Prostate gland (tissue), 2 donors: ENCODE results near the gene ABTB2. TPM values are rescaled to one million over a fixed set of nuclear protein-coding genes. Genes with fewer than 3 reads are reported as not detected.

Experiments used
- DNase-seq: peaks from one replicate; pipeline ENCODE4 v3.0.0-alpha.2; 2019; ENCODE audit warnings: low spot score
- H3K27ac ChIP-seq, 2 donors: fragments of 200-600 bp; sonication (generic); 2 replicates each; pipeline ENCODE4 v1.5.1; 2017 to 2019
- H3K27me3 ChIP-seq: fragments of 200-600 bp; sonication (generic); replicated peaks from 2 replicates; pipeline ENCODE4 v1.5.1; 2019; ENCODE audit not compliant: insufficient read depth
- H3K36me3 ChIP-seq, 2 donors: fragments of 200-600 bp; sonication (generic); 1 replicate in 1 of 2; 2 replicates in 1 of 2; pipeline versions ENCODE4 v1.5.1 to v1.8.1; 2017 to 2019
- H3K4me1 ChIP-seq: fragments of 200-600 bp; sonication (generic); replicated peaks from 2 replicates; pipeline ENCODE4 v1.5.1; 2019
- H3K4me3 ChIP-seq, 2 donors: fragments of 200-600 bp; sonication (generic); 2 replicates each; pipeline ENCODE4 v1.5.1; 2017 to 2019
- H3K9me3 ChIP-seq: fragments of 200-600 bp; sonication (generic); 2 replicates; pipeline ENCODE4 v1.5.1; 2017
- POLR2A ChIP-seq: fragments of 450-650 bp; IDR thresholded peaks from one replicate; pipeline ENCODE4 v1.6.1; 2016; ENCODE audit warnings: antibody characterized with exemption, mild to moderate bottlenecking
- POLR2AphosphoS5 ChIP-seq: sonication (generic); formaldehyde crosslinking; IDR thresholded peaks from one replicate; pipeline ENCODE4 v1.6.1; 2017; ENCODE audit warnings: antibody characterized with exemption
- WGBS: methylation state at CpG from one replicate; pipeline ENCODE4 v1.1.5; 2018; 5-methylcytosine and 5-hydroxymethylcytosine counted together
- intact Hi-C: fragments of 100-400 bp; cut with DNase I; formaldehyde crosslinking; loops from one replicate; pipeline ENCODE4 v1.14.2; 2022
- total RNA-seq, 2 donors: library from RNA; depleted of rRNA; stranded (reverse); fragments of >200 nt; gene quantifications; one replicate each; pipeline ENCODE4 v1.1.0, GENCODE V29; 2016
- TF ChIP-seq, protein P1 (sequence below), 4 experiments: fragments of 200-600 bp in 2 of 4; fragments of 450-650 bp in 2 of 4; sonication (generic) in 2 of 4; IDR thresholded peaks; 1 replicate in 3 of 4; 2 replicates in 1 of 4; pipeline ENCODE4 v1.5.1; 2016 to 2019; ENCODE audit warnings: antibody characterized with exemption in 4 of 4, mild to moderate bottlenecking in 2 of 4, moderate library complexity in 2 of 4

Gene ABTB2
- total RNA-seq, 2 donors from 2014 or later: 3.0 to 13.7 TPM

DNA sequence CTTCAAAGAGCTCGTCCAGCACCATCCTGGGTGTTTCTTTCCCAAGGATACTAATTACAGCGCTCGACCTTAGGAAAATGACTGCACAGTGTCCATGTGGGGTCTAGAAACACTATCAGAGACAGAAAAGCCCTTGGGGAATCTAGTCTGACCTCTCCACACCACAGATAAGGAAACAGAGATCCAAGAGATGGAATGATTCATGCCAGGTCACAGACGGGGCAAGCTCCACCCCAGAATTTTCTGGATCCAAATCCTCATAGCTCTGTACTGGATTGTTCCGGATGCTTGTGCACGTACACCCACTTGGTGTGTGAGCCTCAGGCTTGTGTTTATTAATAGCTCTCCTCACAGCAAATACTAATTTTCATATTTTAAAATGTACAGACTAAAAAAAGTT lies 11.3 kb downstream of the ABTB2 start:
- TF ChIP-seq POLR2AphosphoS5: no peak
- TF ChIP-seq, protein P1, sequence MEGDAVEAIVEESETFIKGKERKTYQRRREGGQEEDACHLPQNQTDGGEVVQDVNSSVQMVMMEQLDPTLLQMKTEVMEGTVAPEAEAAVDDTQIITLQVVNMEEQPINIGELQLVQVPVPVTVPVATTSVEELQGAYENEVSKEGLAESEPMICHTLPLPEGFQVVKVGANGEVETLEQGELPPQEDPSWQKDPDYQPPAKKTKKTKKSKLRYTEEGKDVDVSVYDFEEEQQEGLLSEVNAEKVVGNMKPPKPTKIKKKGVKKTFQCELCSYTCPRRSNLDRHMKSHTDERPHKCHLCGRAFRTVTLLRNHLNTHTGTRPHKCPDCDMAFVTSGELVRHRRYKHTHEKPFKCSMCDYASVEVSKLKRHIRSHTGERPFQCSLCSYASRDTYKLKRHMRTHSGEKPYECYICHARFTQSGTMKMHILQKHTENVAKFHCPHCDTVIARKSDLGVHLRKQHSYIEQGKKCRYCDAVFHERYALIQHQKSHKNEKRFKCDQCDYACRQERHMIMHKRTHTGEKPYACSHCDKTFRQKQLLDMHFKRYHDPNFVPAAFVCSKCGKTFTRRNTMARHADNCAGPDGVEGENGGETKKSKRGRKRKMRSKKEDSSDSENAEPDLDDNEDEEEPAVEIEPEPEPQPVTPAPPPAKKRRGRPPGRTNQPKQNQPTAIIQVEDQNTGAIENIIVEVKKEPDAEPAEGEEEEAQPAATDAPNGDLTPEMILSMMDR (IDR thresholded peaks at IDR 0.05): no peak
- TF ChIP-seq POLR2A: no peak
- Histone ChIP-seq H3K9me3 (no peaks in the 10 kb centered on the region), H3K4me1 (no peaks in the 10 kb centered on the region), H3K4me3 (no peak overlapping the region), H3K36me3 (no peaks in the 10 kb centered on the region), H3K27me3 (no peaks in the 10 kb centered on the region), H3K27ac (peak overlapping the region in 1 of 2 donors; percentile 14)
- 64% methylated on average over 6 of the region's 6 CpGs for WGBS
- DNase-seq: no peak
- intact Hi-C loops: loop anchor here (5.0 kb wide), 1 partner anchor 34 kb away; no protein-coding TSS in a partner anchor

DNA sequence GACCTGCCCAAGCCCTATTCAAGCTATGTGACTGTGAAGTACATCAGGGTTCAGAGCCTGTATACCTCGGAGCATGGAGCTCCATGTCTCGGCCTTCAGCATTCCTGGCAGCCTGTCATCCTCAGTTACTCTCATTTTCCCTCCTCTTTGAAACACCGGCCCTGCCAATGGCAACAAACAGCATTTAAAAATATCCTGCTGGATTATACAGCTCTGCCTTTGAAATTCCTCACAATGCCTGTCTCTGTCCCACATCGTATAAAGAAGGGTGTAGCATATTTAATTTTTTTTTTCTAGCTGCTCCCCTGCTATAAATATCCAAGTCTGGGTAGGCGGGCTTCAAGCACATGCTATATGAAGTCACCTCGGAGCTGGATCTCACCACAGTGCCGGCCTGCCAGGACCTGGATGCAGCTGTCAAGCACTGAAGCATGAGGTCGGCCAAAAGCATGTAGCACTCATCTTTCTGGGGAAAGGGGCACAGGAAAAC lies 11.8 kb downstream of the ABTB2 start:
- 33% methylated on average over 8 of the region's 8 CpGs for WGBS
- H3K9me3 ChIP-seq: no peaks in the 10 kb centered on the region
- H3K27ac ChIP-seq: peak overlapping the region in 1 of 2 donors; percentile 14
- H3K36me3 ChIP-seq: no peaks in the 10 kb centered on the region
- no peak overlapping the region for H3K4me3 ChIP-seq
- no peaks in the 10 kb centered on the region for H3K27me3 ChIP-seq
- intact Hi-C loops: loop anchor here (5.0 kb wide), 1 partner anchor 34 kb away; no protein-coding TSS in a partner anchor
- TF ChIP-seq POLR2A: no peak
- TF ChIP-seq, protein P1 (IDR thresholded peaks at IDR 0.05): no peak
- no peaks in the 10 kb centered on the region for H3K4me1 ChIP-seq
- DNase-seq: no peak

DNA sequence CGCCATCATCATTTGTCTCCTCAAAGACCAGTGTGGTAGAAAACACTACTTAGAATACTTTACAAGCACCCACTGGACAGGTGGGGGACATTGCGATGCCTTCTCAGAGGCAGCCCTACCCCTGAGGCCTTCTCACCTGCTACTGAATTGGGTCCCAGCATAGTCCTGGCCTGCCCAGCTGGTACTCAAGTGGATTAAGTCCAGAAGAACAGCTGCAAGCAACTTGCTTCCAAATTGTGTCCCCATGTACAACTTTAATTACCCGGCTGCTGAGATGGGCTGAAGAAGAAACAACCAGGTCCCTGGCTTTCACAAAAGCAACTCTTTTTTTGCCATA lies 12.3 kb downstream of the ABTB2 start:
- Histone ChIP-seq H3K4me3 (no peak overlapping the region), H3K27ac (peak overlapping the region in 1 of 2 donors; percentile 14), H3K36me3 (no peaks in the 10 kb centered on the region), H3K9me3 (no peaks in the 10 kb centered on the region), H3K27me3 (no peaks in the 10 kb centered on the region), H3K4me1 (no peaks in the 10 kb centered on the region)
- DNase-seq: no peak
- no peak for TF ChIP-seq POLR2AphosphoS5
- TF ChIP-seq POLR2A: no peak
- TF ChIP-seq, protein P1 (IDR thresholded peaks at IDR 0.05): no peak
- 68% methylated on average over 3 of the region's 3 CpGs for WGBS
- intact Hi-C loops: loop anchor here (5.0 kb wide), 1 partner anchor 33 kb away; no protein-coding TSS in a partner anchor

DNA sequence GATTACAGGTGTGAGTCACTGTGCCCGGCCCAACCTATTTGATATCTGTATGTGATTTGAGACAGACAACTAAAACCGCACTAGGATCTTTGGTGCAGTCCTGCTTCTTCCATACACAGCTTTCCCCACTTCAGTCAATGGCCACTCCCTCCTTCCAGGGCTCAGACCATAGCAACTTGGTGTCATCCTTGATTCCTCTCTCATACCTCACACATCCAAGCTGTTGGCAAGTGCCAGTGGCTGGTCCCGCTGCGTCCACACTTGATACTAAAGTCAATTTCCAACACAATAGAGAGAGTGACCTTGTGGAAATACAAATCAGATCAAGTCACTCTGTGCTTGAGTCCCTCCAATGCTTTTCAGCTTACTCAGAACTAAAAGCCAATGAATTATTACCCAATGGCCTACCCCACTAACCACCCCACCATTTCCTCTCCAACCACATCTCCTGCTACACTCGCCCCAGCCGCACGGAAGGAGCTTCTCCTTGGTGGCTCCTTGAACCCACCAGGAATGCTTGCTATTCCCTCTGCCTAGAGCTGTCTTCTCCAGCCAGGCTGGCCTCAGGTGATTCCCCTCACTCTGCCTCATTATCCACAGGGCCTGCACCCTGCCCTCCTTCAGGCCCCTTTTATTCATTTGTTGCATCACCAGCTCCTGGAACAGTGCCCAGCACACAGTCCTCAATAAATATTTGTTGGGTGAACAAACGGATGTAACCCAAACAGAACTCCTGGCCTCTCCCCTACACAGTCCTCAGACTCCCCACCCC lies 12.9 kb downstream of the ABTB2 start:
- 71% methylated on average over 8 of the region's 8 CpGs for WGBS
- Histone ChIP-seq H3K27ac (peak overlapping the region in 1 of 2 donors; percentile 14), H3K36me3 (no peaks in the 10 kb centered on the region), H3K4me1 (no peaks in the 10 kb centered on the region), H3K9me3 (no peaks in the 10 kb centered on the region), H3K4me3 (no peak overlapping the region), H3K27me3 (no peaks in the 10 kb centered on the region)
- intact Hi-C loops: loop anchor here (5.0 kb wide), 1 partner anchor 33 kb away; no protein-coding TSS in a partner anchor
- no peak for TF ChIP-seq POLR2AphosphoS5
- DNase-seq: peak; percentile 36

DNA sequence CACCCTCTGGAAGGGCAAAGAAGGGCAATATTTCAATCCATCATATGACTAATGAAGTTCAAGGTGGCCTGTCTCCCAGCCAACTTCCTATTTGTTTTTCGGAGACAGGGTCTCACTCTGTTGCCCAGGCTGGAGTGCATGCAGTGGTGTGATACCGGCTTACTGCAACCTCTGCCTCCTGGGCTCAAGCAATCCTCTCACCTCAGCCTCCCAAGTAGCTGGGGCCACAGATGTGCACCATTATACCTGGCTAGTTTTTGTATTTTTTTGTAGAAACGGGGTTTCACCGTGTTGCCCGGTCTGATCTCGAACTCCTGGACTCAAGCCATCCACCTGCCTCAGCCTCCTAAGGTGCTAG lies 13.4 kb downstream of the ABTB2 start:
- intact Hi-C loops: no loop called here
- H3K4me3 ChIP-seq: no peak overlapping the region
- WGBS: 81% methylated on average over 6 of the region's 6 CpGs
- TF ChIP-seq, protein P1 (IDR thresholded peaks at IDR 0.05): no peak
- TF ChIP-seq POLR2AphosphoS5 (no peak), POLR2A (no peak)
- H3K36me3 ChIP-seq: no peaks in the 10 kb centered on the region
- no peak overlapping the region for H3K27ac ChIP-seq
- H3K27me3 ChIP-seq: no peaks in the 10 kb centered on the region
- no peaks in the 10 kb centered on the region for H3K4me1 ChIP-seq
- no peaks in the 10 kb centered on the region for H3K9me3 ChIP-seq
- no peak for DNase-seq
